IPS DF 6.9 (cell line): ENCODE measurements around the gene LHFPL3.

Experiments used
- DNase-seq: peaks from one replicate; pipeline ENCODE4 v3.0.0-alpha.2; 2013; ENCODE audit warnings: low read depth, low spot score
- H3K27ac ChIP-seq: one replicate; pipeline ENCODE4 v1.5.1; 2013; ENCODE audit warnings: low read length, control low read depth
- H3K27me3 ChIP-seq: 2 replicates; pipeline ENCODE4 v1.6.1; 2013; ENCODE audit warnings: mild to moderate bottlenecking, low read length; ENCODE audit not compliant: control insufficient read depth, insufficient read depth
- H3K36me3 ChIP-seq: 2 replicates; pipeline ENCODE4 v1.6.1; 2013; ENCODE audit warnings: low read length; ENCODE audit not compliant: control insufficient read depth, insufficient read depth
- H3K4me1 ChIP-seq: 2 replicates; pipeline ENCODE4 v1.6.1; 2013; ENCODE audit warnings: low read length; ENCODE audit not compliant: control insufficient read depth, insufficient read depth
- H3K4me3 ChIP-seq: 2 replicates; pipeline ENCODE4 v1.5.1; 2013; ENCODE audit warnings: mild to moderate bottlenecking, low read length
- H3K9me3 ChIP-seq: 2 replicates; pipeline ENCODE4 v1.6.1; 2013; ENCODE audit warnings: low read length, inconsistent platforms; ENCODE audit not compliant: control insufficient read depth, insufficient read depth
- WGBS: extraction: QIAGEN DNeasy Blood & Tissue Kit; methylation state at CpG from one replicate; pipeline ENCODE4 v1.1.7; 2013; ENCODE audit warnings: mixed read lengths, missing lambda C conversion rate; ENCODE audit not compliant: insufficient read length, insufficient coverage; 5-methylcytosine and 5-hydroxymethylcytosine counted together

The LHFPL3 gene

GRCh38 chr7:104805449-104806317, 477.3 kb downstream of the LHFPL3 start:
- H3K36me3 ChIP-seq: no peaks in the 10 kb centered on the region
- H3K4me3 ChIP-seq: no peak overlapping the region
- H3K27ac ChIP-seq: no peak overlapping the region
- H3K4me1 ChIP-seq: no peaks in the 10 kb centered on the region
- no CpG with 5 or more reads among the region's 8 CpGs for WGBS
- DNase-seq: no peak
- H3K27me3 ChIP-seq: no peaks in the 10 kb centered on the region
- H3K9me3 ChIP-seq: no peaks in the 10 kb centered on the region

GRCh38 chr7:104807671-104808070, 479.3 kb downstream of the LHFPL3 start:
- H3K27me3 ChIP-seq: no peaks in the 10 kb centered on the region
- WGBS: no CpG with 5 or more reads among the region's 6 CpGs
- no peaks in the 10 kb centered on the region for H3K9me3 ChIP-seq
- H3K4me3 ChIP-seq: no peak overlapping the region
- no peaks in the 10 kb centered on the region for H3K36me3 ChIP-seq
- DNase-seq: no peak
- no peak overlapping the region for H3K27ac ChIP-seq
- H3K4me1 ChIP-seq: no peaks in the 10 kb centered on the region

- Histone ChIP-seq H3K9me3 (no peaks in the 10 kb centered on the region), H3K36me3 (no peaks in the 10 kb centered on the region), H3K4me3 (no peak overlapping the region), H3K4me1 (no peaks in the 10 kb centered on the region), H3K27ac (no peak overlapping the region), H3K27me3 (no peaks in the 10 kb centered on the region)
- no peak for DNase-seq
- WGBS: no CpG with 5 or more reads among the region's 2 CpGs
Observed at GRCh38 chr7:104809906-104810305, 481.5 kb downstream of the LHFPL3 start.

GRCh38 chr7:104814126-104814525, 485.7 kb downstream of the LHFPL3 start:
- Histone ChIP-seq H3K4me3 (no peak overlapping the region), H3K9me3 (no peaks in the 10 kb centered on the region), H3K4me1 (no peaks in the 10 kb centered on the region), H3K27me3 (no peaks in the 10 kb centered on the region), H3K36me3 (no peaks in the 10 kb centered on the region), H3K27ac (no peak overlapping the region)
- no peak for DNase-seq
- no CpG with 5 or more reads among the region's 3 CpGs for WGBS

DNA sequence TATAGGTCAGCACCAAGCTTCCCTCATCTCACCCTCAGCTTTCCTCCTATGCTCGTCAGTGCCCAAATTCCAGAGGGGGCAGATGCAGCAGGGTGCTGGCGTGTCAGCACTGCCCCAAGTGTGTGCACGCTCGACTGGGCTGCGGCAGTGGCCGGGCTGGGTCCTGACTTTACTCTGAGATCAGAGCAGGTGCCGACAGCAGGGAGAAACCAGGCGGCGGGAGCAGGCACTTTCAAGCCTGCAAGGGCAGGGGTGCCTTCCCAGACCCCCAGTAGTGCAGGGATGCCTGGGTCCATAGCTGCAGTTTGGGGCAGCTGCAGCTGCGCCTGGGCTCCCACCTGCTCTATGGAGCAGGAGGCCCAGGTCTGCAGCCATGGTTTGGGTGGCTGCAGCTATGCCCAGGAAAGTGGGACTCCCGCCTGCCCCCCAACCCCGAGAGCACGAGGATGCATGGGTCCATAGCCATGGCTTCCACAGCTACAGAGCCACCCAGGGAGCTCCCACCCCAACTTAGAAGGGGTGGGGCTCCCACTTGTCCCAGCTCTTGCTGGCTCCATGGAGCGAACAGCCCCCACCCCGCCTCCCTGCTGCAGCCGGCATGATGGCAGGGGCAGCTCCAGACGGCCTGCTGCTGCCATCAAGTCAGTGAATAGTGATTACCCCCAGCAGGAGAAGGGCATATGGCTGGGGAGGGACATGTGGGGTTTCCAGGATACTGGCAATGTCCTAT, 486.4 kb downstream of the LHFPL3 start:
- Histone ChIP-seq H3K36me3 (no peaks in the 10 kb centered on the region), H3K27me3 (no peaks in the 10 kb centered on the region), H3K4me1 (no peaks in the 10 kb centered on the region), H3K27ac (no peak overlapping the region), H3K4me3 (no peak overlapping the region), H3K9me3 (no peaks in the 10 kb centered on the region)
- no CpG with 5 or more reads among the region's 17 CpGs for WGBS
- no peak for DNase-seq

- Histone ChIP-seq H3K9me3 (no peaks in the 10 kb centered on the region), H3K27me3 (no peaks in the 10 kb centered on the region), H3K4me1 (no peaks in the 10 kb centered on the region), H3K27ac (no peak overlapping the region), H3K4me3 (no peak overlapping the region), H3K36me3 (no peaks in the 10 kb centered on the region)
- DNase-seq: no peak
- no CpG with 5 or more reads among the region's 2 CpGs for WGBS
Observed at GRCh38 chr7:104816537-104816936, 488.1 kb downstream of the LHFPL3 start.

- Histone ChIP-seq H3K27ac (no peak overlapping the region), H3K27me3 (no peaks in the 10 kb centered on the region), H3K4me3 (no peak overlapping the region), H3K9me3 (no peaks in the 10 kb centered on the region), H3K4me1 (no peaks in the 10 kb centered on the region), H3K36me3 (no peaks in the 10 kb centered on the region)
- WGBS: no CpG with 5 or more reads among the region's 6 CpGs
- DNase-seq: no peak
Observed at GRCh38 chr7:104818961-104819880, 490.8 kb downstream of the LHFPL3 start.

DNA sequence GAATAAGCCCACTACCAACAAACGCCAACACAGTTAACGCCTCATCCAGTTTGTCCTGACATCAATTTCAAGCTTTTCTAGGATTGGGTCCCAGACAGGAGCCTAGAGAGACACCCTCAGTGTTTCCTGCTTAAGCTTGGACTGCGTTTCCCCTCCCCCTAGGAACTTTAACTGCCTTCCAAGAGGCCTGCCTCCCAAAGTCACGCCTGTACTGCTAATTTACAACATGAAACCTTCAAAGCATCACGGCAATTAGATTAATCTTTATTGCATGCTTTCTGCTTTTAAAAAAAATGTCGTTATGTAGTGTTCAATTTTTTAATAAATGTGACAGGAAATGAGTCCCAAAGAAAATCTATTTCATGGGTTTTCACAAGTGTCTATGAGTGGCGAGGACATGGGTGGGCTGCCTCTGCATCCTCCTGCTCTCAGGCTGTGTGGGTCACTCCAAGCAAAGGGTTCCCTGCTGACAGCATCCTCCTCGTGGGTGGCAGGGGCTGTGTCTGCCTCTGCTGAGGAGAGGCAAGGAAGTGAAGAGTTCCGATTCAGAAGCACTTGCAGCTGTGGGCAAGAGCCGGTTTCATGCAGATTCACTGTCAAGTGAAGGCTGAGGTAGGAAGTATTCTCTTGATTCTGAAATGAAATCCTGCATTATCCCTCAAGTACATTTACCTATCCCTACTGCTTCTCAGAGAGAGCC, 492.6 kb downstream of the LHFPL3 start:
- Histone ChIP-seq H3K4me3 (no peak overlapping the region), H3K36me3 (no peaks in the 10 kb centered on the region), H3K27ac (no peak overlapping the region), H3K9me3 (no peaks in the 10 kb centered on the region), H3K27me3 (no peaks in the 10 kb centered on the region), H3K4me1 (no peaks in the 10 kb centered on the region)
- WGBS: no CpG with 5 or more reads among the region's 10 CpGs
- DNase-seq: no peak

- H3K36me3 ChIP-seq: no peaks in the 10 kb centered on the region
- DNase-seq: no peak
- H3K4me1 ChIP-seq: no peaks in the 10 kb centered on the region
- whole genome bisulfite sequencing: no CpG with 5 or more reads among the region's 2 CpGs
- H3K27ac ChIP-seq: no peak overlapping the region
- H3K4me3 ChIP-seq: no peak overlapping the region
- no peaks in the 10 kb centered on the region for H3K9me3 ChIP-seq
- H3K27me3 ChIP-seq: no peaks in the 10 kb centered on the region
Observed at GRCh38 chr7:104823177-104823576, 494.8 kb downstream of the LHFPL3 start.

DNA sequence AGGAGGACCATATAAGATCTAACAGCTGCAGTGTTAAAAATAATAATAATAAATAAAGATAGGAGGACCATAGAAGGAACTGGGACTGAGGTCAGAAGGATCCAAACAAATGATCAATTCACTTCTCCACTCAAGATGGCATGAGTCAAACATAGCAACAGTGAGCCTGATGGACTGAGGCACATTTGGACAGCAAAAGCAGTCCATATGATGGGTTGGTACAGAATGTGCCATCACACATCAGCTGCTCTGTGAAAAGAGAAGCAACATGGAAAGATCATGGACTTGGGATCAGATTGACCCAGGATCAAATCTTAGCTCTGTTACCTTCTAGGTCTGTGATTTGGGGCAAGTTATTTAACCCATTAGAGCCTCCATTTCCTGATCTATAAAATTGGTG, 496.7 kb downstream of the LHFPL3 start:
- Histone ChIP-seq H3K4me1 (no peaks in the 10 kb centered on the region), H3K27ac (no peak overlapping the region), H3K4me3 (no peak overlapping the region), H3K36me3 (no peaks in the 10 kb centered on the region), H3K9me3 (no peaks in the 10 kb centered on the region), H3K27me3 (no peaks in the 10 kb centered on the region)
- DNase-seq: no peak
